B cell (primary cell): Measurements from ENCODE around the gene OXA1L. TPM values are rescaled to one million over a fixed set of nuclear protein-coding genes. Genes with fewer than 3 reads are reported as not detected.
"Not testable (repeated sequence)": the region's sequence is repeated elsewhere in the genome, so short reads cannot be mapped to it uniquely, and the experiment has no call there.

Source experiments
- ATAC-seq: fragments of 200-7000 bp; cut with Tn5 transposase; one replicate; pipeline ENCODE4 v1.10.0; 2021; ENCODE audit warnings: low read depth, mild to moderate bottlenecking, moderate number of reproducible peaks, moderate library complexity
- CTCF ChIA-PET: fragments of 350-600 bp; sonication (Branson Sonifier 250); formaldehyde crosslinking; loops from one replicate; lab custom pipeline; 2021; ENCODE audit warnings: antibody characterized with exemption, inconsistent platforms; lab: Charles Lee
- POLR2A ChIA-PET: fragments of 350-600 bp; sonication (Branson Sonifier 250); formaldehyde crosslinking; loops from one replicate; lab custom pipeline; 2021; ENCODE audit warnings: antibody characterized with exemption; lab: Charles Lee
- DNase-seq: peaks from one replicate; pipeline ENCODE4 v3.0.0; 2013
- H2AFZ ChIP-seq: 2 replicates; pipeline ENCODE4 v1.6.1; 2012; ENCODE audit warnings: mild to moderate bottlenecking, low read depth, low read length; ENCODE audit not compliant: insufficient read depth, poor library complexity, severe bottlenecking
- H3K27ac ChIP-seq, 2 donors: 1 replicate in 1 of 2; 2 replicates in 1 of 2; pipeline ENCODE4 v1.5.1; 2012 to 2013; ENCODE audit warnings: low read length in 2 of 2, mild to moderate bottlenecking in 2 of 2, moderate library complexity in 1 of 2
- H3K27me3 ChIP-seq, 4 experiments: fragments of 200-600 bp in 1 of 4; sonication (generic) in 1 of 4; replicated peaks in 1 of 4; 1 replicate in 2 of 4; 2 replicates in 2 of 4; pipeline versions ENCODE4 v1.6.1 to v1.7.0; 2013 to 2016; ENCODE audit warnings: low read length in 3 of 4, mild to moderate bottlenecking in 2 of 4, mixed read lengths in 1 of 4, moderate library complexity in 1 of 4; ENCODE audit not compliant: insufficient read depth in 4 of 4, control insufficient read depth in 3 of 4; ENCODE audit errors: control extremely low read depth in 1 of 4
- H3K36me3 ChIP-seq, 2 experiments: replicated peaks in 1 of 2; 1 replicate in 1 of 2; 2 replicates in 1 of 2; pipeline versions ENCODE4 v1.6.1 to v1.7.1; 2013; ENCODE audit warnings: low read length in 1 of 2; ENCODE audit not compliant: insufficient read depth in 2 of 2, control insufficient read depth in 1 of 2; ENCODE audit errors: control extremely low read depth in 1 of 2, extremely low read depth in 1 of 2
- H3K4me1 ChIP-seq, 2 donors: fragments of 200-600 bp in 1 of 2; sonication (generic) in 1 of 2; 1 replicate in 1 of 2; 2 replicates in 1 of 2; pipeline versions ENCODE4 v1.5.1 to v1.6.1; 2013 to 2017; ENCODE audit warnings: low read length in 2 of 2; ENCODE audit not compliant: control insufficient read depth in 2 of 2, insufficient read depth in 2 of 2
- H3K4me2 ChIP-seq: replicated peaks from 2 replicates; pipeline ENCODE3; 2012; ENCODE audit warnings: mild to moderate bottlenecking, low read depth, low read length; ENCODE audit not compliant: poor library complexity, severe bottlenecking
- H3K4me3 ChIP-seq, 5 experiments: fragments of 200-600 bp in 1 of 5; sonication (generic) in 1 of 5; 1 replicate in 3 of 5; 2 replicates in 2 of 5; pipeline versions ENCODE4 v1.5.1 to v1.7.0; 2011 to 2016; ENCODE audit warnings: low read length in 4 of 5, mild to moderate bottlenecking in 4 of 5, low read depth in 2 of 5, control low read depth in 1 of 5, moderate library complexity in 1 of 5; ENCODE audit not compliant: insufficient read depth in 1 of 5; ENCODE audit errors: control extremely low read depth in 1 of 5, extremely low read depth in 1 of 5
- H3K79me2 ChIP-seq: fragments of 200-600 bp; sonication (generic); one replicate; pipeline ENCODE4 v1.6.0; 2016; ENCODE audit warnings: low read length; ENCODE audit not compliant: control insufficient read depth, insufficient read depth
- H3K9ac ChIP-seq: fragments of 200-600 bp; sonication (generic); 2 replicates; pipeline ENCODE4 v1.6.1; 2017; ENCODE audit warnings: mild to moderate bottlenecking, low read length, moderate library complexity
- H3K9me3 ChIP-seq, 3 donors: one replicate each; pipeline versions ENCODE4 v1.6.1 to v1.7.1; 2013; ENCODE audit warnings: low read length in 2 of 3; ENCODE audit not compliant: control insufficient read depth in 2 of 3, insufficient read depth in 1 of 3; ENCODE audit errors: control extremely low read depth in 1 of 3
- H4K20me1 ChIP-seq: 2 replicates; pipeline ENCODE4 v1.6.0; 2012; ENCODE audit warnings: mild to moderate bottlenecking, low read length; ENCODE audit not compliant: insufficient read depth, control insufficient read depth, poor library complexity, severe bottlenecking
- H3K27ac Mint-ChIP-seq: one replicate; pipeline ENCODE4 v1.8.0; 2021; ENCODE audit warnings: mixed read lengths
- H3K27me3 Mint-ChIP-seq: one replicate; pipeline ENCODE4 v1.8.0; 2021; ENCODE audit warnings: mixed read lengths
- H3K4me1 Mint-ChIP-seq: one replicate; pipeline ENCODE4 v1.8.0; 2021; ENCODE audit warnings: mixed read lengths
- H3K4me3 Mint-ChIP-seq: one replicate; pipeline ENCODE4 v1.8.0; 2021; ENCODE audit warnings: mixed read lengths
- H3K9me3 Mint-ChIP-seq: one replicate; pipeline ENCODE4 v1.8.0; 2022; ENCODE audit warnings: mixed read lengths; ENCODE audit not compliant: insufficient read depth
- CTCF ChIP-seq: fragments of 200-600 bp; IDR thresholded peaks from one replicate; pipeline ENCODE4 v1.8.0; 2022; ENCODE audit warnings: antibody characterized with exemption, mild to moderate bottlenecking
- EZH2 ChIP-seq: IDR thresholded peaks from 2 replicates; pipeline ENCODE4 v1.6.1; 2012; ENCODE audit warnings: borderline replicate concordance, low read depth, mild to moderate bottlenecking, moderate library complexity, low read length; ENCODE audit not compliant: insufficient read depth, poor library complexity, severe bottlenecking
- WGBS: methylation state at CpG from one replicate; pipeline ENCODE4 v1.1.5; 2013; ENCODE audit warnings: missing lambda C conversion rate; ENCODE audit not compliant: insufficient coverage; 5-methylcytosine and 5-hydroxymethylcytosine counted together
- intact Hi-C: fragments of 100-400 bp; cut with micrococcal nuclease; formaldehyde crosslinking; loops from one replicate; pipeline ENCODE4 v1.10.0; 2022
- polyA plus RNA-seq: library from polyadenylated mRNA; depleted of rRNA; stranded (reverse); fragments of >200 nt; gene quantifications from 2 replicates; pipeline ENCODE4 v1.2.3, GENCODE V29; 2012
- total RNA-seq, 2 donors: library from RNA; stranded (reverse); fragments of 120-200 nt in 1 of 2; gene quantifications; 1 replicate in 1 of 2; 2 replicates in 1 of 2; pipeline versions ENCODE4 v1.2.3 to v1.2.4, GENCODE V29; 2013 to 2022

OXA1L gene
- total and polyA plus RNA-seq, 2 donors (not counting 1 experiment from before 2014, with no cell fraction given): 147 to 201 TPM

GRCh38 chr14:22723815-22724214, 42.7 kb upstream of the OXA1L start:
- CTCF ChIA-PET: no interaction called here
- no peaks in the 10 kb centered on the region for H3K4me1 ChIP-seq
- DNase-seq (no peak), ATAC-seq (no peak)
- no peaks in the 10 kb centered on the region for H4K20me1 ChIP-seq
- no peaks in the 10 kb centered on the region for H3K27me3 Mint-ChIP-seq
- H3K4me3 Mint-ChIP-seq: no peak overlapping the region
- peaks cover 0 to 3% (median 0%) of the 10 kb centered on the region in 4 experiments for H3K27me3 ChIP-seq
- H3K4me1 Mint-ChIP-seq: peaks cover 1% of the 10 kb centered on the region
- H3K79me2 ChIP-seq: no peaks in the 10 kb centered on the region
- no peak overlapping the region for H2AFZ ChIP-seq
- intact Hi-C loops: no loop called here
- WGBS: 100% methylated on average over 1 of the region's 1 CpG
- no peak overlapping the region for H3K27ac ChIP-seq
- H3K4me3 ChIP-seq: no peak overlapping the region
- H3K27ac Mint-ChIP-seq: no peak overlapping the region
- POLR2A ChIA-PET: no interaction called here
- no peak overlapping the region for H3K9ac ChIP-seq
- no peak for TF ChIP-seq EZH2
- no peak for TF ChIP-seq CTCF
- H3K4me2 ChIP-seq: no peak overlapping the region
- H3K36me3 ChIP-seq: no peaks in the 10 kb centered on the region
- H3K9me3 ChIP-seq: peaks cover 0 to 4% (median 0%) of the 10 kb centered on the region in 3 donors
- peaks cover 2% of the 10 kb centered on the region for H3K9me3 Mint-ChIP-seq

- intact Hi-C loops, H2AFZ ChIP-seq: not testable (repeated sequence)
Observed at GRCh38 chr14:22724847-22725246, 41.6 kb upstream of the OXA1L start.

GRCh38 chr14:22725374-22725773, 41.1 kb upstream of the OXA1L start:
- WGBS: no CpG with 5 or more reads among the region's 3 CpGs
- H3K27ac ChIP-seq, H3K4me1 Mint-ChIP-seq, H4K20me1 ChIP-seq, H3K27me3 Mint-ChIP-seq, H3K4me3 ChIP-seq, H3K79me2 ChIP-seq, H3K36me3 ChIP-seq, ATAC-seq, intact Hi-C loops, DNase-seq, CTCF ChIA-PET, H3K4me3 Mint-ChIP-seq, H3K9ac ChIP-seq, H3K27me3 ChIP-seq, POLR2A ChIA-PET, H3K9me3 Mint-ChIP-seq, H3K4me1 ChIP-seq, H3K9me3 ChIP-seq, H3K27ac Mint-ChIP-seq, H3K4me2 ChIP-seq, H2AFZ ChIP-seq: not testable (repeated sequence)

More at GRCh38 chr14:22724847-22725246, 41.6 kb upstream of the OXA1L start:
- H3K4me2 ChIP-seq, CTCF ChIA-PET, H3K79me2 ChIP-seq, H3K36me3 ChIP-seq, H3K4me1 Mint-ChIP-seq, H4K20me1 ChIP-seq, H3K4me3 Mint-ChIP-seq, H3K27ac Mint-ChIP-seq, H3K27me3 Mint-ChIP-seq, DNase-seq, H3K9ac ChIP-seq, H3K4me3 ChIP-seq, POLR2A ChIA-PET, H3K4me1 ChIP-seq, H3K9me3 Mint-ChIP-seq, ATAC-seq, H3K27ac ChIP-seq, H3K27me3 ChIP-seq, H3K9me3 ChIP-seq: not testable (repeated sequence)
- 100% methylated on average over 2 of the region's 8 CpGs for WGBS
